Lung (tissue), 12 donors: ENCODE measurements around the gene CCDC3. TPM values are rescaled to one million over a fixed set of nuclear protein-coding genes. Genes with fewer than 3 reads are reported as not detected.
A peak's percentile ranks its signal among the peaks of the same experiment; 100 is the strongest.

Experiments
- ATAC-seq: fragments of 200-7000 bp; cut with Tn5 transposase; one replicate; pipeline ENCODE4 v1.9.1; 2020; ENCODE audit warnings: moderate number of reproducible peaks; ENCODE audit not compliant: insufficient read depth, low FRiP score
- DNase-seq, 3 donors: peaks; one replicate each; pipeline ENCODE4 v3.0.0-alpha.2; 2013 to 2017
- H3K27ac ChIP-seq, 2 donors: one replicate each; pipeline ENCODE4 v1.5.1; 2013; ENCODE audit warnings: mild to moderate bottlenecking in 2 of 2, moderate library complexity in 2 of 2, control low read depth in 1 of 2, inconsistent platforms in 1 of 2, low read depth in 1 of 2, low read length in 1 of 2
- H3K27me3 ChIP-seq, 3 donors: one replicate each; pipeline ENCODE4 v1.5.1; 2013; ENCODE audit warnings: low read length in 2 of 3; ENCODE audit not compliant: control insufficient read depth in 3 of 3, insufficient read depth in 3 of 3
- H3K36me3 ChIP-seq, 4 donors: one replicate each; pipeline ENCODE4 v1.5.1; 2013; ENCODE audit warnings: low read length in 4 of 4, mild to moderate bottlenecking in 1 of 4, moderate library complexity in 1 of 4; ENCODE audit not compliant: control insufficient read depth in 4 of 4, insufficient read depth in 4 of 4
- H3K4me1 ChIP-seq, 5 donors: one replicate each; pipeline ENCODE4 v1.5.1; 2013; ENCODE audit warnings: low read length in 5 of 5, mild to moderate bottlenecking in 2 of 5, moderate library complexity in 1 of 5; ENCODE audit not compliant: control insufficient read depth in 5 of 5, insufficient read depth in 5 of 5
- H3K4me3 ChIP-seq: one replicate; pipeline ENCODE4 v1.5.1; 2013; ENCODE audit warnings: mild to moderate bottlenecking, control low read depth, moderate library complexity
- H3K9ac ChIP-seq, 2 donors: one replicate each; pipeline ENCODE4 v1.5.1; 2013; ENCODE audit warnings: low read length in 2 of 2, control low read depth in 1 of 2; ENCODE audit not compliant: insufficient read depth in 1 of 2
- H3K9me3 ChIP-seq, 4 donors: one replicate each; pipeline ENCODE4 v1.5.1; 2013; ENCODE audit warnings: low read length in 3 of 4, mild to moderate bottlenecking in 1 of 4, moderate library complexity in 1 of 4; ENCODE audit not compliant: control insufficient read depth in 4 of 4, insufficient read depth in 3 of 4
- WGBS, 2 donors: extraction: QIAGEN DNeasy Blood & Tissue Kit; methylation state at CpG; one replicate each; pipeline ENCODE4 v1.1.7; 2013; 5-methylcytosine and 5-hydroxymethylcytosine counted together
- polyA plus RNA-seq, 2 donors: library from polyadenylated mRNA; stranded (reverse); fragments of 200-250 nt; gene quantifications; one replicate each; pipeline ENCODE4 v1.2.1, GENCODE V29; 2013
- total RNA-seq, 2 donors: library from RNA; depleted of rRNA in 1 of 2; stranded (reverse); fragments of >200 nt in 1 of 2; gene quantifications; one replicate each; pipeline ENCODE4 v1.2.1, GENCODE V29; 2014 to 2021
- TF ChIP-seq, protein P1 (sequence below): IDR thresholded peaks from 2 replicates; pipeline ENCODE4 v1.5.1; 2012; ENCODE audit warnings: mild to moderate bottlenecking; ENCODE audit errors: control extremely low read depth, extremely low read depth
- donor health status: control.
- donor health status: control.
- donor health status: Bipolar disorder and iron deficiency.
- donor health status: healthy.
- donor health status: DM: yes; HTN: yes; CAD: no.

The CCDC3 gene
- total and polyA plus RNA-seq, 4 donors: 4.1 to 21.5 (median 11.0) TPM

DNA sequence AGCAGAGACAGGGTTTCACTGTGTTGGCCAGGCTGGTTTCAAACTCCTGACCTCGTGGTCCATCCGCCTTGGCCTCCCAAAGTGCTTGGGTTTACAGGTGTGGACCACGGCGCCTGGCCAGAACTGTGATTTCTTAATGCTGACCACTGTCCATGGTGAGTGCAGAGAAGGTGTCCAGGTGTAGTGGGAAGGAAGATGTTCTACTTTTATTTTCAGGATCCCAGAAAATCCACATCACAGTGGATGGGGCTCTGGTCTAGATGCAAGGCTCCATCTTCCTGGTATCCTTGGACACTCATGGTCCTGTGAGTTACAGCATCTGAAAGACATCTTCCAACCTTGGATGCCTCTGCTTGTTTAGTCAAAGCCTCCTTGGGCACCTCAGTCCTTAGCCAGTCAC lies 92.7 kb downstream of the CCDC3 start:
- TF ChIP-seq, protein P1, sequence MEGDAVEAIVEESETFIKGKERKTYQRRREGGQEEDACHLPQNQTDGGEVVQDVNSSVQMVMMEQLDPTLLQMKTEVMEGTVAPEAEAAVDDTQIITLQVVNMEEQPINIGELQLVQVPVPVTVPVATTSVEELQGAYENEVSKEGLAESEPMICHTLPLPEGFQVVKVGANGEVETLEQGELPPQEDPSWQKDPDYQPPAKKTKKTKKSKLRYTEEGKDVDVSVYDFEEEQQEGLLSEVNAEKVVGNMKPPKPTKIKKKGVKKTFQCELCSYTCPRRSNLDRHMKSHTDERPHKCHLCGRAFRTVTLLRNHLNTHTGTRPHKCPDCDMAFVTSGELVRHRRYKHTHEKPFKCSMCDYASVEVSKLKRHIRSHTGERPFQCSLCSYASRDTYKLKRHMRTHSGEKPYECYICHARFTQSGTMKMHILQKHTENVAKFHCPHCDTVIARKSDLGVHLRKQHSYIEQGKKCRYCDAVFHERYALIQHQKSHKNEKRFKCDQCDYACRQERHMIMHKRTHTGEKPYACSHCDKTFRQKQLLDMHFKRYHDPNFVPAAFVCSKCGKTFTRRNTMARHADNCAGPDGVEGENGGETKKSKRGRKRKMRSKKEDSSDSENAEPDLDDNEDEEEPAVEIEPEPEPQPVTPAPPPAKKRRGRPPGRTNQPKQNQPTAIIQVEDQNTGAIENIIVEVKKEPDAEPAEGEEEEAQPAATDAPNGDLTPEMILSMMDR: no peak
- ATAC-seq (no peak), DNase-seq (no peak)
- no peak overlapping the region for H3K4me3 ChIP-seq
- peaks cover 0 to 17% (median 3%) of the 10 kb centered on the region in 3 donors for H3K27me3 ChIP-seq
- H3K36me3 ChIP-seq: no peaks in the 10 kb centered on the region
- H3K9ac ChIP-seq: no peak overlapping the region
- no peaks in the 10 kb centered on the region for H3K9me3 ChIP-seq
- no peak overlapping the region for H3K27ac ChIP-seq
- peaks cover 0 to 5% (median 0%) of the 10 kb centered on the region in 5 donors for H3K4me1 ChIP-seq
- WGBS, 2 donors: 93 to 98% methylated on average over 4 of the region's 4 CpGs

DNA sequence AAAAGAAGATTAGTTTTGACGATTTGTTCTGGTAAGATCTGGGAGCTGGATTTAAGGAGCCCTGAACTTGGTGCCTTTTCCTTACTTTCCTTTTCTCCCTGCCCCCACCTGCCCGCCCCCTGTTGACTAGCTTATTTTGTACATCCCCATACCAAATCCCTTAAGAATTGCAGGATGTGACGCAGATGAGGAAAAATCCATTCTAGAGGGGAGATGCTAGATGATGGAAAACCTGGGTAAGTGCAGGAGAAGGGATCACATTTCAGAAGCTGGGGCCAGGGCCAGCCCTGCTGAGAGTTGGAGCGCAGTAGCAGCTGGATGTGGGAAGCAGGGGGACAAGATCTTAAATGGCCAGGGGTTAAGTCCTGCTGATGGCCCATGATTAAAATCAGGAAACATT lies 93.9 kb downstream of the CCDC3 start:
- H3K27ac ChIP-seq: no peak overlapping the region
- H3K27me3 ChIP-seq: peaks cover 0 to 14% (median 5%) of the 10 kb centered on the region in 3 donors
- ATAC-seq (no peak), DNase-seq (peak in 2 of 3 donors; percentile 4 to 33)
- WGBS, 2 donors: 85 to 92% methylated on average over 4 of the region's 4 CpGs
- no peaks in the 10 kb centered on the region for H3K9me3 ChIP-seq
- peaks cover 0 to 5% (median 0%) of the 10 kb centered on the region in 5 donors for H3K4me1 ChIP-seq
- no peak overlapping the region for H3K9ac ChIP-seq
- H3K4me3 ChIP-seq: no peak overlapping the region
- H3K36me3 ChIP-seq: no peaks in the 10 kb centered on the region
- TF ChIP-seq, protein P1: no peak

DNA sequence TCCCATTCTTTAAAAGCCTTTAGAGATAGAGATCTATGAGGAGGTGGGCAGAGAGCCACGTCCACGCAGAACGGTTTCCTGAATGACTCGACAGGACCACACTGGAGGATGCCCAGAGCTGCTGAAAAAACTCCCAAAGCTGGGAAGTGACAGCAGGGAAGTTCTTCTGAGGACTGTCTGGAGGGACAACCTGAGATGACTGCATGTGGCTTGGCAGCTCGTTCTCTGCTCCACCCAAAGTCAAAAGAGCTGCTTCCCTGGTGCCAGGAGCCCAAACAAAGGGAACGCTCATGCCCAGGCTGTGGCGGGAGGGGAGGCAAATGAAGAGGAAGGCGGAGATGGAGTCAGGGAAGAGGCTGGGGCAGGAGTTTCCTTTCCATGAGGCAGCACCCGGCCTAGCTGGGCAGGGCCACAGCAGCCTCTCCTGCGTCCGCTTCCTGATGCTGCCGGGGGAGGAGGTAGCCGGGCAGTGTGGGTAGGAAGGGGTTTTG lies 95.4 kb downstream of the CCDC3 start:
- peaks cover 0 to 5% (median 0%) of the 10 kb centered on the region in 5 donors for H3K4me1 ChIP-seq
- H3K9me3 ChIP-seq: no peaks in the 10 kb centered on the region
- DNase-seq (no peak), ATAC-seq (no peak)
- no peaks in the 10 kb centered on the region for H3K36me3 ChIP-seq
- TF ChIP-seq, protein P1: no peak
- WGBS, 2 donors: 54 to 60% methylated on average over 13 of the region's 13 CpGs
- peaks cover 0 to 14% (median 8%) of the 10 kb centered on the region in 3 donors for H3K27me3 ChIP-seq
- H3K9ac ChIP-seq: no peak overlapping the region
- no peak overlapping the region for H3K27ac ChIP-seq
- H3K4me3 ChIP-seq: no peak overlapping the region

DNA sequence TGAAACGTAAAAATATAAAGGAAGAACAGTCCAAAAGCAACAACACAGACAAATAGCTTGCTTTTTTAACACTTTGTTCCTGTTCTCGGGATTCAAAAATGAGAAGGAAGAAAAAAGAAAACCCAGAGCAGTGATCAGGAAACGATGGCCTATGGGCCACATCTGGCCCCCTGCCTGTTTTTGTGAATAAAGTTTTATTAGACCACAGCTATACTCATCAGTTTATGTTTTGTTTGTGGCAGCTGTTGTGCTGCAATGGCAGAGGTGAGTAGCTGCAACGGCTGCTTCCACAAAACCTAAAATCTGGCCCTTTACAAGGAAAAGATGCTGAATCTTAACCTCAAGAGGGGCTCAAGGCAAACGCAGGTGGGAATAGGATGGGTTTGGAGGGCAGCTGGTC lies 96.4 kb downstream of the CCDC3 start:
- no peak for ATAC-seq
- Histone ChIP-seq H3K9ac (no peak overlapping the region), H3K4me1 (peaks cover 0 to 4% (median 0%) of the 10 kb centered on the region in 5 donors), H3K9me3 (no peaks in the 10 kb centered on the region), H3K27me3 (peaks cover 0 to 15% (median 8%) of the 10 kb centered on the region in 3 donors), H3K27ac (no peak overlapping the region), H3K4me3 (no peak overlapping the region), H3K36me3 (no peaks in the 10 kb centered on the region)
- WGBS, 2 donors: 79 to 80% methylated on average over 5 of the region's 5 CpGs
- DNase-seq: no peak
- TF ChIP-seq, protein P1: no peak
